Measurements from ENCODE around the gene SPDYC. TPM values are rescaled to one million over a fixed set of nuclear protein-coding genes. Genes with fewer than 3 reads are reported as not detected.
A peak's percentile ranks its signal among the peaks of the same experiment; 100 is the strongest.

The SPDYC gene
- total RNA-seq, 2 experiments from 2014 or later, result not detected

- TSS peak; percentile 95 for BruUV-seq (replicated peaks)
- Histone ChIP-seq H3K36me3 (ENCODE audit: insufficient read depth, low read length) (peaks cover 58% of the 10 kb centered on the region), H4K20me1 (ENCODE audit: insufficient read depth, low read length) (no peaks in the 10 kb centered on the region), H3K4me2 (ENCODE audit: low read length) (peak overlapping the region; percentile 99), H3K4me3 (ENCODE audit: low read depth, low read length, poor library complexity, severe bottlenecking) (peak overlapping the region; percentile 98), H3K27ac (ENCODE audit: low read depth, low read length, poor library complexity, severe bottlenecking) (peak overlapping the region; percentile 98), H3K9me3 (ENCODE audit: low read length) (no peaks in the 10 kb centered on the region), H3K4me1 (ENCODE audit: insufficient read depth, low read length, poor library complexity, severe bottlenecking) (peaks cover 55% of the 10 kb centered on the region), H2AFZ (ENCODE audit: low read length) (no peak overlapping the region), H3K79me2 (ENCODE audit: insufficient read depth, low read depth, low read length) (peaks cover 56% of the 10 kb centered on the region), H3K9me2 (ENCODE audit: insufficient read depth, low read length) (no peaks in the 10 kb centered on the region)
- intact Hi-C loops (cut with micrococcal nuclease; ENCODE audit: unreplicated experiment), result loop anchor here (1.0 to 5.0 kb wide), 5 partner anchors 11 to 281 kb away; partner anchors contain the start of genes CAPN1, FAU, MRPL49 and ZNHIT2
- TF ChIP-seq CTCF (conservative IDR thresholded peaks at IDR 0.05; ENCODE audit: low read length), result no peak
- TF ChIP-seq EZH2phosphoT487 (IDR thresholded peaks at IDR 0.05; ENCODE audit: borderline replicate concordance, low read depth, low read length), result no peak
- ChIA-PET CTCF (ENCODE audit: unreplicated experiment) (no interaction called here), POLR2A (interaction anchor here (0.6 to 6.1 kb wide), 6 partner anchors 11 to 285 kb away, joined by 3 to 47 read pairs (median 4); partner anchors contain the start of genes FAU, MRPL49, SPDYC and TM7SF2)
- peak; percentile 91 for DNase-seq (ENCODE audit: low spot score)
These were observed 36.9 kb upstream of the SPDYC start for GRCh38 chr11:65132988-65133700.

- H4K20me1 ChIP-seq (ENCODE audit: insufficient read depth, low read length), result no peaks in the 10 kb centered on the region
- POLR2A ChIA-PET, result interaction anchor here (0.6 to 6.1 kb wide), 4 partner anchors 12 to 286 kb away, joined by 3 to 47 read pairs (median 4); partner anchors contain the start of genes FAU, MRPL49 and SPDYC
- H2AFZ ChIP-seq (ENCODE audit: low read length), result no peak overlapping the region
These were observed 36.3 kb upstream of the SPDYC start for GRCh38 chr11:65133724-65134123.

More at GRCh38 chr11:65133724-65134123, 36.3 kb upstream of the SPDYC start:
- Histone ChIP-seq H3K36me3 (ENCODE audit: insufficient read depth, low read length) (peaks cover 53% of the 10 kb centered on the region), H3K27ac (ENCODE audit: low read depth, low read length, poor library complexity, severe bottlenecking) (peak overlapping the region; percentile 98), H3K9me2 (ENCODE audit: insufficient read depth, low read length) (no peaks in the 10 kb centered on the region), H3K4me3 (ENCODE audit: low read depth, low read length, poor library complexity, severe bottlenecking) (peak overlapping the region; percentile 98), H3K79me2 (ENCODE audit: insufficient read depth, low read depth, low read length) (peaks cover 56% of the 10 kb centered on the region), H3K4me2 (ENCODE audit: low read length) (peak overlapping the region; percentile 99), H3K4me1 (ENCODE audit: insufficient read depth, low read length, poor library complexity, severe bottlenecking) (peaks cover 50% of the 10 kb centered on the region), H3K9me3 (ENCODE audit: low read length) (no peaks in the 10 kb centered on the region)
- TF ChIP-seq EZH2phosphoT487 (IDR thresholded peaks at IDR 0.05; ENCODE audit: borderline replicate concordance, low read depth, low read length), result no peak
- no peak for TF ChIP-seq CTCF (conservative IDR thresholded peaks at IDR 0.05; ENCODE audit: low read length)
- CTCF ChIA-PET (ENCODE audit: unreplicated experiment), result no interaction called here
- intact Hi-C loops (cut with micrococcal nuclease; ENCODE audit: unreplicated experiment), result loop anchor here (5.0 kb wide), 2 partner anchors 34 to 281 kb away; no protein-coding TSS in a partner anchor
- no TSS peak for BruUV-seq (replicated peaks)
- peak; percentile 50 for DNase-seq (ENCODE audit: low spot score)

Measured in OCI-LY7 (cell line).